ENCODE data around the gene TRIM2.

The TRIM2 gene

DNA sequence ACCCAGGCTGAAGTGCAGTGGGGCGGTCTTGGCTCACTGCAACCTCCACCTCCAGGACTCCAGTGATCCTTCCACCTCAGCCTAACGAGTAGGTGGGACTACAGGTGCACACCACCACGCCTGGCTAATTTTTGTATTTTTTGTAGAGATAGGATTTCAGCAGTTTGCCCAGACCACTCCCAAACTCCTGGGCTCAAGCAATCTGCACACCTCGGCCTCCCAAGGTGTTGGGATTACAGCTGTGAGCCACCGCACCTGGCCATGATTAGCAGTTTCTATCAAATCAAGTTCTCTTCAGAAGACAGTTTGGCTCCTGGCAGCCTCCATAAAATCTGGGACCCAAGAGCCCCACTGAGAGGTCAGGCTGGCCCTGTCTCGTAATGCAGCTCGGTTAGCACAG is 26.4 kb upstream of the TRIM2 start:
- no peak overlapping the region for H3K4me3 ChIP-seq (ENCODE audit: low read depth, low read length)
- TF ChIP-seq, protein P1, sequence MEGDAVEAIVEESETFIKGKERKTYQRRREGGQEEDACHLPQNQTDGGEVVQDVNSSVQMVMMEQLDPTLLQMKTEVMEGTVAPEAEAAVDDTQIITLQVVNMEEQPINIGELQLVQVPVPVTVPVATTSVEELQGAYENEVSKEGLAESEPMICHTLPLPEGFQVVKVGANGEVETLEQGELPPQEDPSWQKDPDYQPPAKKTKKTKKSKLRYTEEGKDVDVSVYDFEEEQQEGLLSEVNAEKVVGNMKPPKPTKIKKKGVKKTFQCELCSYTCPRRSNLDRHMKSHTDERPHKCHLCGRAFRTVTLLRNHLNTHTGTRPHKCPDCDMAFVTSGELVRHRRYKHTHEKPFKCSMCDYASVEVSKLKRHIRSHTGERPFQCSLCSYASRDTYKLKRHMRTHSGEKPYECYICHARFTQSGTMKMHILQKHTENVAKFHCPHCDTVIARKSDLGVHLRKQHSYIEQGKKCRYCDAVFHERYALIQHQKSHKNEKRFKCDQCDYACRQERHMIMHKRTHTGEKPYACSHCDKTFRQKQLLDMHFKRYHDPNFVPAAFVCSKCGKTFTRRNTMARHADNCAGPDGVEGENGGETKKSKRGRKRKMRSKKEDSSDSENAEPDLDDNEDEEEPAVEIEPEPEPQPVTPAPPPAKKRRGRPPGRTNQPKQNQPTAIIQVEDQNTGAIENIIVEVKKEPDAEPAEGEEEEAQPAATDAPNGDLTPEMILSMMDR (IDR thresholded peaks at IDR 0.05; ENCODE audit: low read depth, low read length): no peak

DNA sequence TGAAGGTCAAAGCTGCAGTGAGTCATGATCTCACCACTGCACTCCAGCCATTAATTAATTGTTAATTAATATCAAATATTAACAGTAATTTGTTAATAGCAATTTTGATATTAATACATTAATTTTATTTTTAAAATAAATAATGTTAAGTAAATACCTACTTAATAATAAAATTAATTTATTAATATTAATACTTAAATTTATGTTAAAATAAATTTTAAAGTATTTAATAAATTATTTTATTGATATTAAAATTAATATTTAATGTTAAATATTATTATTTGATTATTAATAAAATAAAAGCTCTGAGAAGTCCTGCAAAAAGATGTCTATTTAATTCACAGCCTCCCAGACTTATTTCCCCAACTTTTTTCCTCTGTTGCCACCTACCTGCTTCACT is 25.1 kb upstream of the TRIM2 start:
- no peak overlapping the region for H3K4me3 ChIP-seq (ENCODE audit: low read depth, low read length)
- TF ChIP-seq, protein P1 (IDR thresholded peaks at IDR 0.05; ENCODE audit: low read depth, low read length): no peak

DNA sequence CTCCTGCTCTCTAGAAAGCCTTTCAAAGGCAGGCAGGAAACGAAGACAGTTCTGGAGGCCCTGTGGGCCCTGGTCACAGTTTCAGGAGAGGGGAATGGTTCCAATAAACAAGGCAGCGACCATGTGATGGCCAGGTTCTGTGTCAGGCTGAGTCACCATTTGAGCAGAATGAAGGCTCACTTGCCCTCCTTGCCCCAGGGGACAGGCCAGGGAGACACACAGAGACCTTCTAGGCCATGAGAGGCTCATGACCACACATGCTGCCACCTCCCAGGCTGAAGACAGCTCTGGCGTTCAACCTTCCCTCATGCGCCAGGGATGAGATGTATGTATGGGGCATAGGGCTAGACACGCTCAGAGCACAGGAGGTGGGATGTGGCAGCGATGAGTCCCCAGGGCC is 22.9 kb upstream of the TRIM2 start:
- no peak overlapping the region for H3K4me3 ChIP-seq (ENCODE audit: low read depth, low read length)
- TF ChIP-seq, protein P1 (IDR thresholded peaks at IDR 0.05; ENCODE audit: low read depth, low read length): no peak

DNA sequence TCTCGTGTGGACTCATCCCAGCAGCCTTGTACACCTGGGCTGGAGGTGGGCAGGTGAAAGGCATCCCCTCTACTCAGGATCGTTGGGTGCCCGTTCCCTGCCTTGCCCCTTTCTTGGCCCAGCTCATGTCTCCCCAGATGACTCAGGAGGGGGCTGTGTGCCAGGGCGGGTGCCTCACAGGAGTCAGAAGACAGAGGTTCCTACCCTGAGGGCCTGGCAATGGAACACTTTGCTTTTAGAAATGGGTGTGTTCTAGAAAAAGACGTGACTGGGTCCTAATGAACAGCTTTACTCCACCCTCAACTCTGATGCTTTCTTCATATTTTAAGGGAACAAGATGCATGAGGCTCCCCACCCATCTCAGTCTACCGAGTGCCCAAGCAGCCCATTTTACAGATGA is 22.5 kb upstream of the TRIM2 start:
- TF ChIP-seq, protein P1 (IDR thresholded peaks at IDR 0.05; ENCODE audit: low read depth, low read length): no peak
- no peak overlapping the region for H3K4me3 ChIP-seq (ENCODE audit: low read depth, low read length)

DNA sequence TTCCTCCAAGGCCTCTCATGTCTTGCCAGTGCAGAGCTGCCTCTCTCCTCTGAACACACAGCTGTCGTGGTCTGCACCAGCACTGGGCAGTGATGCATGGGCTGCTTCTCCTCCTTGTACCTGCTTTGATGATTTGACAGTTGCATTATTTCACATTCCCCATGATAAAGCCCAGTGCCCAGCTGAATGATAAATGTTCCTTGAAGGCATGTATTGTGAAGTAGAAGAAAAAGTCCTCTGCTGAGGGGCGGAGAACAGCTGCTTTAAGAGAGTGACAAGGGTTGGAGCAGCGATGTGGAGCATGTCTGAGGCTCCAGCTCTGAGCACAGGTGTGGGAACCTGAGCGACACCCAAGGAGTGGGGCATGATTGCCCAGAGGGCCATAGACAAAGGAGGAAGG is 21.1 kb upstream of the TRIM2 start:
- TF ChIP-seq, protein P1 (IDR thresholded peaks at IDR 0.05; ENCODE audit: low read depth, low read length): no peak
- H3K4me3 ChIP-seq (ENCODE audit: low read depth, low read length): no peak overlapping the region

DNA sequence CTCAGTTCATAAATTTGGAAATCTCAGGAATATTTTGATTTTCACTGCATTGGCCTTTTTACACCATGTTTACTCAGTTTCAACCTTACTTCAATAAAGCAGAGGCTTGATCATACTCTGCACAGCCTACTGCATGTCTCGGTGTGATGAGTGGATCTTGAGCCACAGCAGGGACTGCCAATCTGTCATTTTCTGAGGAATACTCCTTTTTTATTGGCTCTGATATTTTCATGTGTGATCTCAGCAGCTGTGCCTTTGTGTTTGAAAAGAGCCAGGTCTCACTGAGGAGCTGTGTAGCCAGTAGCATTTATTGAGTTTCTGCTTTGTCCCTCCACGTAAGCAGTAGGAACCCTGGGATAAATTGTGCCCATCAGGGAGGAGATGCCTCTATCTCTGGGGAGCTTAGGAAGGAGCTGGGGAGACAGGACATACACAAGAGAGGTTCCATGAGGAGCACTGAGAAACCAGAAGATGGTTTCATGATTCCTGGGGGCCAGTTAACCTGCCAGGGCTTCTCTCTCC is 18.9 kb upstream of the TRIM2 start:
- TF ChIP-seq, protein P1 (IDR thresholded peaks at IDR 0.05; ENCODE audit: low read depth, low read length): no peak

DNA sequence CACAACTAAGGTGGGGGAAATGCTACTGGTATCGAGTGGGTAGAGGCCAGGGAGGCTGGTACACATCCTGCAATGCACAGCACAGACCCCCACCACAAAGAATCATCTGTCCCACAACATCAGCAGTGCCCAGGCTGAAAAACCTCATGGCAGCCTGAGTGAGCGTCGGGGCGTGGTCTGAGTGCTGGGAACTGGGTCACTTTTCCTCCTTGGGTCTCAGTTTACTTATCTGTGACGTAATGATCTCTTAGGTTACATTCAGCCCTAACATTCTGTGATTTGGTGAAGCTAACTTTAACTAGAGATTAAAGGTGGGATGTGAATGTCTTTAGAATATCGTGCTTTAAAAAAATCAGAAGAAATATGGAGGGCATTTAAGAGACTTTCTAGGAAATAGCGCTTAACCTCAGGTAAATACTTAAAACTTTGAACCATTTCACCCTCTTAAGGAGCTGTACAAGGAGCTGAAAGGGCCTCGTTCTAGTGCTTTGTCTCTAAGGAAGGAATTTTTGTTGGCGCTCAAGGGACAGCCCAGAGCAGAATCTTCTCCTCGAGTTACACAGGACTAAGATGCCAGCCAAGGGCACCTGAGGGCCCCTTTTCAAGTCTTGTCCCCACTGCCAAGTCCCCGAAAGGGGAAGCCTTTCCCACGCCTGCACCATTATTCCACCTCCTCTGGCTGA is 18.1 kb upstream of the TRIM2 start:
- H3K4me3 ChIP-seq (ENCODE audit: low read depth, low read length): no peak overlapping the region
- TF ChIP-seq, protein P1 (IDR thresholded peaks at IDR 0.05; ENCODE audit: low read depth, low read length): no peak

More for the DNA sequence above, 18.9 kb upstream of the TRIM2 start:
- no peak overlapping the region for H3K4me3 ChIP-seq (ENCODE audit: low read depth, low read length)

Measured in WI38 (cell line).